Sigmoid colon (tissue), 3 donors: ENCODE results near the gene TEX261.

Source experiments
- CTCF ChIP-seq, 4 experiments: fragments of 450-650 bp in 3 of 4; fragments of 200-600 bp in 1 of 4; IDR thresholded peaks; one replicate each; pipeline ENCODE4 v1.5.1; 2016 to 2019; ENCODE audit warnings: antibody characterized with exemption in 4 of 4, mild to moderate bottlenecking in 3 of 4, moderate library complexity in 2 of 4
- POLR2A ChIP-seq, 2 donors: fragments of 450-650 bp; IDR thresholded peaks; one replicate each; pipeline ENCODE4 v1.6.1; 2016; ENCODE audit warnings: antibody characterized with exemption in 2 of 2, mild to moderate bottlenecking in 2 of 2, moderate library complexity in 2 of 2

DNA sequence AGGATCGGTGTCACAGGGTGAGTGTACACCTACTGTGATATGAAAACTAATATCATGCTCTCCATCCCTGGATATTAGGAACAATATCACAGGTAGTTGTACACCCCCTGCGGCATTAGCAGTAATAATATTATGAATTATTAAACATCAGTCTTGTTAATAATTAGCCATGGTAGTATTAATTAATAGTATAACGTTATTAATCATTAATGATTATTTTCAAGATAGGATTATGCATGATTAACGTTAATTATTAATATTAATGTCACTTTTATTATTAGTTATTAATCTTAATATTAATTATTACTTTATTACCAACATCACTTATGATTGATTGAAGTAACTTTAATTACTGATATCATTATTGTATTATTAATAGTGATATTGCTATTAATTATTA is 47.6 kb upstream of the TEX261 start:
- no peak for TF ChIP-seq CTCF (IDR thresholded peaks at IDR 0.05)
- TF ChIP-seq POLR2A (IDR thresholded peaks at IDR 0.05) = no peak
